Measurements from ENCODE around the gene RNF144B. TPM values are rescaled to one million over a fixed set of nuclear protein-coding genes. Genes with fewer than 3 reads are reported as not detected.

RNF144B gene
- total and polyA plus RNA-seq, 9 of the 15 experiments (the other 6 are each of a cell fraction or from before 2014, with no cell fraction given) = 0.01 TPM; not detected in 8

DNA sequence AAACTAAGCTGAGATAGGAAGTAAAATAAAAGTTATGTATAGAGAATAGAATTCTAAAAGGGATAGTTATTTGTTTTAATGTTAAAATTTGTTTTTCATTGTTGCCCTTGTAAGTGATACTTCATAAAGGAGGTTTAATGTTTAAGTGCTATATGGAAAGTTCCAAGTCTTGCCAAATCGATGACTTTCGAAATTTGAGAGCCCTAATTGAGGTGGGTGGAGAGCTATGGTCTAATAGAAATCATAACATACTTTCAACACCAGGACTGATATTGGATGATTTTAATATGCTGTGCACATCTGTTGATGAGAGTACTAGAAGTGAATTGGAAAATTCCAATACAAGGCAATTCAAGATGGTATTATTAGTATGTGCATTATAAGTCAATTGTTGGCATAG is 64.6 kb downstream of the RNF144B start:
- Histone ChIP-seq H3K4me3 (no peak overlapping the region), H3K9me1 (ENCODE audit: control insufficient read depth, insufficient read depth, low read length) (no peaks in the 10 kb centered on the region), H3K36me3 (ENCODE audit: control insufficient read depth, insufficient read depth, low read length) (no peaks in the 10 kb centered on the region), H4K20me1 (replicated peaks; ENCODE audit: control insufficient read depth, insufficient read depth, low read length) (no peaks in the 10 kb centered on the region), H3K4me2 (ENCODE audit: insufficient read depth, low read length) (no peak overlapping the region), H3K9me3 (replicated peaks; ENCODE audit: control insufficient read depth, insufficient read depth, low read depth, low read length) (no peaks in the 10 kb centered on the region), H3K27me3 (ENCODE audit: control insufficient read depth in 2 of 2, insufficient read depth in 2 of 2, low read length in 2 of 2) (no peaks in the 10 kb centered on the region; a peak in 3 of 5 replicates), H2AFZ (ENCODE audit: low read depth, low read length) (no peak overlapping the region), H3K9ac (ENCODE audit: insufficient read depth in 1 of 2, low read depth in 2 of 2, low read length in 2 of 2) (no peak overlapping the region), H3K79me2 (ENCODE audit: control insufficient read depth, insufficient read depth, low read length) (no peaks in the 10 kb centered on the region), H3K27ac (ENCODE audit: extremely low read depth, low read depth, low read length) (no peak overlapping the region), H3K4me1 (replicated peaks in 1 of 2; ENCODE audit: control insufficient read depth in 2 of 2, insufficient read depth in 2 of 2, low read length in 2 of 2) (no peaks in the 10 kb centered on the region)
- no TSS peak for BruUV-seq (replicated peaks)
- POLR2A ChIA-PET = no interaction called here
- no peak for DNase-seq (ENCODE audit: extremely low read depth in 1 of 4, low spot score in 3 of 4)
- intact Hi-C loops (cut with micrococcal nuclease) = no loop called here
- in situ Hi-C loops (cut with MboI) = no loop called here
- no peak for ATAC-seq
- 0% methylated on average over 2 of the region's 2 CpGs for WGBS (ENCODE audit: insufficient coverage, low coverage, missing lambda C conversion rate)
- no peak for FAIRE-seq
- CTCF ChIA-PET (ENCODE audit: low intra/inter-chr PET ratio) = no interaction called here
- TF ChIP-seq ZNF696 (CRISPR knock-in tag; conservative IDR thresholded peaks at IDR 0.05) (no peak), RB1 (IDR thresholded peaks at IDR 0.05; ENCODE audit: low read depth) (no peak), GABPA (tag; conservative IDR thresholded peaks at IDR 0.05; ENCODE audit: low read depth) (no peak), HMG20B (CRISPR knock-in tag; IDR thresholded peaks at IDR 0.05) (no peak), NR2C1 (IDR thresholded peaks at IDR 0.05) (no peak), NR2C1 (tag; IDR thresholded peaks at IDR 0.05) (no peak), E2F8 (IDR thresholded peaks at IDR 0.05; ENCODE audit: low read depth, partially characterized antibody) (no peak), ZNF23 (CRISPR knock-in tag; IDR thresholded peaks at IDR 0.05) (no peak), CEBPZ (IDR thresholded peaks at IDR 0.05; ENCODE audit: borderline replicate concordance, low read depth, low read length) (no peak), NFE2 (IDR thresholded peaks at IDR 0.05; ENCODE audit: low read depth) (no peak), KAT7 (CRISPR knock-in tag; IDR thresholded peaks at IDR 0.05; ENCODE audit: borderline replicate concordance) (no peak), SETDB1 (IDR thresholded peaks at IDR 0.05; ENCODE audit: low read length) (no peak)
- TF ChIP-seq, protein P1, sequence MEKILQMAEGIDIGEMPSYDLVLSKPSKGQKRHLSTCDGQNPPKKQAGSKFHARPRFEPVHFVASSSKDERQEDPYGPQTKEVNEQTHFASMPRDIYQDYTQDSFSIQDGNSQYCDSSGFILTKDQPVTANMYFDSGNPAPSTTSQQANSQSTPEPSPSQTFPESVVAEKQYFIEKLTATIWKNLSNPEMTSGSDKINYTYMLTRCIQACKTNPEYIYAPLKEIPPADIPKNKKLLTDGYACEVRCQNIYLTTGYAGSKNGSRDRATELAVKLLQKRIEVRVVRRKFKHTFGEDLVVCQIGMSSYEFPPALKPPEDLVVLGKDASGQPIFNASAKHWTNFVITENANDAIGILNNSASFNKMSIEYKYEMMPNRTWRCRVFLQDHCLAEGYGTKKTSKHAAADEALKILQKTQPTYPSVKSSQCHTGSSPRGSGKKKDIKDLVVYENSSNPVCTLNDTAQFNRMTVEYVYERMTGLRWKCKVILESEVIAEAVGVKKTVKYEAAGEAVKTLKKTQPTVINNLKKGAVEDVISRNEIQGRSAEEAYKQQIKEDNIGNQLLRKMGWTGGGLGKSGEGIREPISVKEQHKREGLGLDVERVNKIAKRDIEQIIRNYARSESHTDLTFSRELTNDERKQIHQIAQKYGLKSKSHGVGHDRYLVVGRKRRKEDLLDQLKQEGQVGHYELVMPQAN (IDR thresholded peaks at IDR 0.05; ENCODE audit: borderline replicate concordance) = no peak
- TF ChIP-seq, protein P2, sequence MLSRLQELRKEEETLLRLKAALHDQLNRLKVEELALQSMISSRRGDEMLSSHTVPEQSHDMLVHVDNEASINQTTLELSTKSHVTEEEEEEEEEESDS (CRISPR knock-in tag; IDR thresholded peaks at IDR 0.05) = no peak

All from K562 (cell line).